Liver (tissue), 3 donors: Measurements from ENCODE around the gene EML4.
"Not testable (repeated sequence)": the region's sequence is repeated elsewhere in the genome, so short reads cannot be mapped to it uniquely, and the experiment has no call there.

ENCODE experiments used
- GABPA ChIP-seq, 2 donors: IDR thresholded peaks in 1 of 2; conservative IDR thresholded peaks in 1 of 2; 2 replicates each; pipeline ENCODE4 v1.6.1; 2016; ENCODE audit warnings: antibody characterized with exemption in 2 of 2, mild to moderate bottlenecking in 1 of 2, moderate library complexity in 1 of 2
- REST ChIP-seq: IDR thresholded peaks from 2 replicates; pipeline ENCODE4 v1.6.1; 2016; ENCODE audit warnings: antibody characterized with exemption, mild to moderate bottlenecking
- TF ChIP-seq, protein P1 (sequence below): fragments of 150-350 bp; IDR thresholded peaks from 2 replicates; pipeline ENCODE4 v1.5.1; 2017; ENCODE audit warnings: improper control_type of control experiment, low read depth, low read length; ENCODE audit not compliant: missing input control
- donor health status: healthy.
- donor health status: healthy.

DNA sequence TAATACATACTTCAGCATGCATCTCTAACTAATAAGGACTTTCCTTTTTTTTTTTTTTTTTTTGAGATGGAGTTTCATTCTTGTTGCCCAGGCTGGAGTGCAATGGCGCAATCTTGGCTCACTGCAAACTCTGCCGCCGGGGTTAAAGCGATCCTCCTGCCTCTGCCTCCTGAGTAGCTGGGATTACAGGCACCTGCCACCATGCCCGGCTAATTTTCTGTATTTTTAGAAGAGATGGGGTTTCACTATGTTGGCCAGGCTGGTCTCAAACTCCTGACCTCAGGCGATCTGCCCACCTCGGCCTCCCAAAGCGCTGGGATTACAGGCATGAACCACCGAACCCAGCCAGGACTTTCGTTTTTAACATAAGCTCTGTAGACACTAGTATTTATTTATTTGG is 42.3 kb upstream of the EML4 start:
- not testable (repeated sequence) for TF ChIP-seq REST; GABPA (IDR thresholded peaks at IDR 0.05 in 1 of 2, conservative IDR thresholded peaks at IDR 0.05 in 1 of 2)
- TF ChIP-seq, protein P1, sequence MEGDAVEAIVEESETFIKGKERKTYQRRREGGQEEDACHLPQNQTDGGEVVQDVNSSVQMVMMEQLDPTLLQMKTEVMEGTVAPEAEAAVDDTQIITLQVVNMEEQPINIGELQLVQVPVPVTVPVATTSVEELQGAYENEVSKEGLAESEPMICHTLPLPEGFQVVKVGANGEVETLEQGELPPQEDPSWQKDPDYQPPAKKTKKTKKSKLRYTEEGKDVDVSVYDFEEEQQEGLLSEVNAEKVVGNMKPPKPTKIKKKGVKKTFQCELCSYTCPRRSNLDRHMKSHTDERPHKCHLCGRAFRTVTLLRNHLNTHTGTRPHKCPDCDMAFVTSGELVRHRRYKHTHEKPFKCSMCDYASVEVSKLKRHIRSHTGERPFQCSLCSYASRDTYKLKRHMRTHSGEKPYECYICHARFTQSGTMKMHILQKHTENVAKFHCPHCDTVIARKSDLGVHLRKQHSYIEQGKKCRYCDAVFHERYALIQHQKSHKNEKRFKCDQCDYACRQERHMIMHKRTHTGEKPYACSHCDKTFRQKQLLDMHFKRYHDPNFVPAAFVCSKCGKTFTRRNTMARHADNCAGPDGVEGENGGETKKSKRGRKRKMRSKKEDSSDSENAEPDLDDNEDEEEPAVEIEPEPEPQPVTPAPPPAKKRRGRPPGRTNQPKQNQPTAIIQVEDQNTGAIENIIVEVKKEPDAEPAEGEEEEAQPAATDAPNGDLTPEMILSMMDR, result not testable (repeated sequence)
